GM23338 (cell line): Measurements from ENCODE around the gene ZNF691. TPM values are rescaled to one million over a fixed set of nuclear protein-coding genes. Genes with fewer than 3 reads are reported as not detected.

ENCODE experiments used
- ATAC-seq: fragments of 200-7000 bp; cut with Tn5 transposase; 3 replicates; pipeline ENCODE4 v1.9.1; 2020
- DNase-seq: peaks from one replicate; pipeline ENCODE4 v3.0.0-alpha.2; 2015; ENCODE audit warnings: low spot score
- H2AFZ ChIP-seq: fragments of 200-600 bp; sonication (generic); 2 replicates; pipeline ENCODE4 v1.8.0; 2016; ENCODE audit warnings: antibody characterized with exemption, mild to moderate bottlenecking, moderate library complexity
- H3F3A ChIP-seq: fragments of 200-600 bp; sonication (generic); replicated peaks from 2 replicates; pipeline ENCODE4 v1.8.0; 2017; ENCODE audit warnings: antibody characterized with exemption, mixed run types, low read depth
- H3K27ac ChIP-seq: fragments of 200-600 bp; sonication (generic); 2 replicates; pipeline ENCODE4 v1.6.1; 2016; ENCODE audit warnings: low read depth
- H3K27me3 ChIP-seq: fragments of 200-600 bp; sonication (generic); 2 replicates; pipeline ENCODE4 v1.8.0; 2016; ENCODE audit warnings: mild to moderate bottlenecking, mixed run types, moderate library complexity; ENCODE audit not compliant: insufficient read depth
- H3K36me3 ChIP-seq: fragments of 200-600 bp; sonication (generic); 2 replicates; pipeline ENCODE4 v1.8.0; 2016; ENCODE audit warnings: mild to moderate bottlenecking; ENCODE audit not compliant: insufficient read depth
- H3K4me1 ChIP-seq: fragments of 200-600 bp; sonication (generic); 2 replicates; pipeline ENCODE4 v1.8.0; 2016; ENCODE audit warnings: mild to moderate bottlenecking, moderate library complexity; ENCODE audit not compliant: insufficient read depth
- H3K4me2 ChIP-seq: fragments of 200-600 bp; sonication (generic); 2 replicates; pipeline ENCODE4 v1.7.1; 2017; ENCODE audit warnings: mixed run types
- H3K4me3 ChIP-seq: fragments of 200-600 bp; sonication (generic); 2 replicates; pipeline ENCODE4 v1.6.1; 2016; ENCODE audit warnings: mixed run types
- H3K79me2 ChIP-seq: fragments of 200-600 bp; sonication (generic); replicated peaks from 2 replicates; pipeline ENCODE4 v1.8.0; 2017; ENCODE audit warnings: mild to moderate bottlenecking; ENCODE audit not compliant: insufficient read depth
- H3K9me2 ChIP-seq: fragments of 200-600 bp; sonication (generic); 2 replicates; pipeline ENCODE4 v1.8.0; 2017; ENCODE audit not compliant: insufficient read depth
- H4K20me1 ChIP-seq: fragments of 200-600 bp; sonication (generic); replicated peaks from 2 replicates; pipeline ENCODE4 v1.8.0; 2017; ENCODE audit warnings: mild to moderate bottlenecking; ENCODE audit not compliant: insufficient read depth
- H3K27ac Mint-ChIP-seq: 2 replicates; pipeline ENCODE4 v1.8.0; 2020; ENCODE audit warnings: inconsistent platforms, mild to moderate bottlenecking, moderate library complexity, mixed read lengths
- H3K27me3 Mint-ChIP-seq: 3 replicates; pipeline ENCODE4 v1.8.0; 2022; ENCODE audit warnings: low read depth, mild to moderate bottlenecking, moderate library complexity, mixed read lengths, inconsistent platforms; ENCODE audit not compliant: insufficient read depth, poor library complexity
- H3K36me3 Mint-ChIP-seq: 3 replicates; pipeline ENCODE4 v1.8.0; 2021; ENCODE audit warnings: low read depth, mild to moderate bottlenecking, inconsistent platforms, moderate library complexity, mixed read lengths
- H3K4me1 Mint-ChIP-seq: 3 replicates; pipeline ENCODE4 v1.8.0; 2020; ENCODE audit warnings: mild to moderate bottlenecking, inconsistent platforms, mixed read lengths
- H3K4me3 Mint-ChIP-seq: 3 replicates; pipeline ENCODE4 v1.8.0; 2021; ENCODE audit warnings: moderate library complexity, mild to moderate bottlenecking, inconsistent platforms, mixed read lengths
- H3K9me3 Mint-ChIP-seq: 3 replicates; pipeline ENCODE4 v1.8.0; 2020; ENCODE audit warnings: moderate library complexity, mild to moderate bottlenecking, inconsistent platforms, mixed read lengths
- CREB1 ChIP-seq: fragments of 250-450 bp; sonication (Bioruptor Pico); IDR thresholded peaks from 2 replicates; pipeline ENCODE4 v1.5.0; 2020; ENCODE audit warnings: low read depth, mild to moderate bottlenecking, moderate library complexity
- ETS1 ChIP-seq: IDR thresholded peaks from 2 replicates; pipeline ENCODE4 v1.6.1; 2016; ENCODE audit warnings: antibody characterized with exemption
- EZH2 ChIP-seq: fragments of 200-600 bp; sonication (generic); IDR thresholded peaks from one replicate; pipeline ENCODE4 v1.8.0; 2017; ENCODE audit warnings: antibody characterized with exemption, mild to moderate bottlenecking, low read depth; ENCODE audit not compliant: unreplicated experiment
- POLR2AphosphoS5 ChIP-seq: IDR thresholded peaks from 2 replicates; pipeline ENCODE4 v1.6.1; 2016; ENCODE audit warnings: antibody characterized with exemption, low read depth
- REST ChIP-seq: IDR thresholded peaks from one replicate; pipeline ENCODE4 v1.6.1; 2018; ENCODE audit warnings: antibody characterized with exemption; ENCODE audit not compliant: unreplicated experiment
- polyA plus RNA-seq: library from polyadenylated mRNA; unstranded; fragments of >200 nt; fragmentation: Nextera tagmentation; extraction: Ambion mirVana; gene quantifications from 2 replicates; pipeline ENCODE4 v1.2.1, GENCODE V29; 2016
- total RNA-seq: library from RNA; depleted of rRNA; stranded (reverse); fragments of >200 nt; shearing (Covaris generic); gene quantifications from 2 replicates; pipeline ENCODE4 v1.2.3, GENCODE V29; 2014

The ZNF691 gene
- total and polyA plus RNA-seq, 2 experiments from 2014 or later: 21.3 to 27.7 TPM

DNA sequence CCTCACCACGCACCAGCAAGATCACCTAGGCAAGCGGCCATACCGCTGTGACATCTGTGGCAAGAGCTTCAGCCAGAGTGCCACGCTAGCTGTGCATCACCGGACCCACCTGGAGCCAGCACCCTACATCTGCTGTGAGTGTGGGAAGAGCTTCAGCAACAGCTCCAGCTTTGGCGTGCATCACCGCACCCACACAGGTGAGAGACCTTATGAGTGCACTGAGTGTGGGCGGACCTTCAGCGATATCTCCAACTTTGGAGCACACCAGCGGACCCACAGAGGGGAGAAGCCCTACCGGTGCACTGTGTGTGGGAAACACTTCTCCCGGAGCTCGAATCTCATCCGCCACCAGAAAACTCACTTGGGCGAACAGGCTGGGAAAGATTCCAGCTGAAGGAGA lies 5.0 kb downstream of the ZNF691 start:
- Histone ChIP-seq H3K27ac (no peak overlapping the region), H3K4me2 (no peak overlapping the region), H3K27me3 (no peaks in the 10 kb centered on the region), H4K20me1 (0 out of 2 replicates have a peak, but pooled peaks cover 4% of the 10 kb centered on the region), H3K36me3 (peaks cover 14% of the 10 kb centered on the region; the same call in 1 of the 2 replicates), H3K4me3 (no peak overlapping the region), H3F3A (no peaks in the 10 kb centered on the region), H3K79me2 (peaks cover 25% of the 10 kb centered on the region), H3K4me1 (peaks cover 16% of the 10 kb centered on the region), H2AFZ (no peak overlapping the region), H3K9me2 (no peaks in the 10 kb centered on the region; the same call in 1 of the 2 replicates)
- ATAC-seq: no peak
- H3K4me3 Mint-ChIP-seq: no peak overlapping the region
- H3K27ac Mint-ChIP-seq: no peak overlapping the region
- peaks cover 39% of the 10 kb centered on the region for H3K36me3 Mint-ChIP-seq
- TF ChIP-seq EZH2: no peak
- no peak for TF ChIP-seq REST
- no peaks in the 10 kb centered on the region; the same call in 2 of the 3 replicates for H3K9me3 Mint-ChIP-seq
- DNase-seq: no peak
- H3K27me3 Mint-ChIP-seq: peaks cover 10% of the 10 kb centered on the region
- H3K4me1 Mint-ChIP-seq: peaks cover 16% of the 10 kb centered on the region; the same call in 2 of the 3 replicates

GRCh38 chr1:42851960-42852607 lies 5.7 kb downstream of the ZNF691 start:
- Mint-ChIP-seq H3K4me1 (peaks cover 16% of the 10 kb centered on the region; the same call in 2 of the 3 replicates), H3K27me3 (peaks cover 10% of the 10 kb centered on the region), H3K27ac (no peak overlapping the region), H3K9me3 (no peaks in the 10 kb centered on the region; the same call in 2 of the 3 replicates), H3K36me3 (peaks cover 39% of the 10 kb centered on the region), H3K4me3 (no peak overlapping the region)
- H3K79me2 ChIP-seq: peaks cover 22% of the 10 kb centered on the region
- 0 out of 2 replicates have a peak, but pooled peaks cover 4% of the 10 kb centered on the region for H4K20me1 ChIP-seq
- DNase-seq: no peak
- H3K4me3 ChIP-seq: no peak overlapping the region
- peaks cover 14% of the 10 kb centered on the region; the same call in 1 of the 2 replicates for H3K36me3 ChIP-seq
- no peak for TF ChIP-seq CREB1
- no peak for TF ChIP-seq POLR2AphosphoS5
- no peak for TF ChIP-seq ETS1
- ATAC-seq: no peak
- H3K4me2 ChIP-seq: no peak overlapping the region
- H3K9me2 ChIP-seq: no peaks in the 10 kb centered on the region; the same call in 1 of the 2 replicates
- H3F3A ChIP-seq: no peaks in the 10 kb centered on the region
- H2AFZ ChIP-seq: no peak overlapping the region
- H3K27me3 ChIP-seq: no peaks in the 10 kb centered on the region
- H3K4me1 ChIP-seq: peaks cover 16% of the 10 kb centered on the region
- no peak overlapping the region for H3K27ac ChIP-seq
